SH-SY5Y (cell line): ENCODE measurements around the gene BRME1.

Experiments used
- GATA2 ChIP-seq: IDR thresholded peaks from 2 replicates; pipeline ENCODE4 v1.6.1; 2011; ENCODE audit warnings: mild to moderate bottlenecking, low read depth, low read length
- GATA3 ChIP-seq: IDR thresholded peaks from 2 replicates; pipeline ENCODE4 v1.6.1; 2011; ENCODE audit warnings: low read depth, mild to moderate bottlenecking, low read length, moderate library complexity

DNA sequence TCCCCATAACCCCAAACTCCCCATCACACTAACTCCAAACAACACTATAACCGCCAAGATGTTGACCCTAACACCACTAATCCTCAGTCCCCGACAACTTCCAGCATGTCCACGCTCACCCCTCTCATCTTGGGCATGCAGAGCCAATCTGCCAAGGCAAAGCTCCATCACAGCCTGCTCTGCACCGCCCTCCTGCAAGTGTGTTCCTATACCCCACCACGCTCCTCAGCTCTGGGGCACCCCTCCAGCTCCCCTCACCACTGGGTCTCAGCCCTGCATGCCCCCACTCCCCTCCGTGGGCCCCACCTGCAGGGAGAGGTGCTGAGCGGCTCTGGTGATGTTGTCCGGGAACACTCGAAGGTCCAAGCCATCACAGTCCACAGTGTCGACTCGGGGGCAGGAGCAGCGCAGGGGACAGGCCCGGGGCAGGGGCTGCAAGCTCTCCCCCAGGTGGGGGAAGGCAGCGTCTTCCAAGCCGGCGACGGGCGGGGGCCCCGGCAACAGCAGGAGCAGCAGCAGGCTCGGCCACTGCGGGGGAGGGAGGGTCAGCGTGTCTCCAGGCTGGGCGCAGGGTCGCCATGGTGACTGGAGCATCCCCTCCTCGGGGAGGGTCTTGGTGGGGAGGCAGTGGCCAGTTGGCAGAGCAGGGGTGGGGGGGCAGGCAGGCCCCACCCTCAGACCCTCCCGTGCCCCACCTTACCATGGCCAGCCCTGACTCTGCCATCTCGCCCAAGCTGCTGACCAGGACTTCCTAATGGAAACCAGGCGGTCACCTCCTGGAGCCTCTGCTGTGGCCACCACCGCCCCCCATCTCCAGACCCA is 31.8 kb upstream of the BRME1 start:
- TF ChIP-seq GATA2 (no peak), GATA3 (no peak)
